Progenitor cell of endocrine pancreas (in vitro differentiated cells): ENCODE data around the gene CDC73. TPM values are rescaled to one million over a fixed set of nuclear protein-coding genes. Genes with fewer than 3 reads are reported as not detected.
A peak's percentile ranks its signal among the peaks of the same experiment; 100 is the strongest.

Source experiments
- DNase-seq: peaks from one replicate; pipeline ENCODE4 v3.0.0; 2021; ENCODE audit warnings: low spot score; ENCODE audit not compliant: unreplicated experiment
- H3K27ac Mint-ChIP-seq: 2 replicates; pipeline ENCODE4 v1.8.0; 2021; ENCODE audit warnings: mild to moderate bottlenecking, moderate library complexity, mixed read lengths
- H3K27me3 Mint-ChIP-seq: 2 replicates; pipeline ENCODE4 v1.8.0; 2021; ENCODE audit warnings: mixed read lengths
- H3K36me3 Mint-ChIP-seq: 2 replicates; pipeline ENCODE4 v1.8.0; 2022; ENCODE audit warnings: mixed read lengths; ENCODE audit not compliant: insufficient read depth
- H3K4me1 Mint-ChIP-seq: 2 replicates; pipeline ENCODE4 v1.8.0; 2021; ENCODE audit warnings: low read depth, mixed read lengths
- H3K4me3 Mint-ChIP-seq: 2 replicates; pipeline ENCODE4 v1.8.0; 2021; ENCODE audit warnings: low read depth, mild to moderate bottlenecking, moderate library complexity, mixed read lengths
- H3K9me3 Mint-ChIP-seq: 2 replicates; pipeline ENCODE4 v1.8.0; 2021; ENCODE audit warnings: low read depth, mixed read lengths
- total RNA-seq: library from RNA; stranded (reverse); gene quantifications from 2 replicates; pipeline ENCODE4 v1.2.1, GENCODE V29; 2021
- TF ChIP-seq, protein P1 (sequence below): fragments of 200-600 bp; sonication (generic); IDR thresholded peaks from one replicate; pipeline ENCODE4 v1.5.0; 2021; ENCODE audit warnings: antibody characterized with exemption, mild to moderate bottlenecking; ENCODE audit not compliant: unreplicated experiment

The CDC73 gene
- total RNA-seq, 1 donor from 2014 or later, result 62.7 TPM

DNA sequence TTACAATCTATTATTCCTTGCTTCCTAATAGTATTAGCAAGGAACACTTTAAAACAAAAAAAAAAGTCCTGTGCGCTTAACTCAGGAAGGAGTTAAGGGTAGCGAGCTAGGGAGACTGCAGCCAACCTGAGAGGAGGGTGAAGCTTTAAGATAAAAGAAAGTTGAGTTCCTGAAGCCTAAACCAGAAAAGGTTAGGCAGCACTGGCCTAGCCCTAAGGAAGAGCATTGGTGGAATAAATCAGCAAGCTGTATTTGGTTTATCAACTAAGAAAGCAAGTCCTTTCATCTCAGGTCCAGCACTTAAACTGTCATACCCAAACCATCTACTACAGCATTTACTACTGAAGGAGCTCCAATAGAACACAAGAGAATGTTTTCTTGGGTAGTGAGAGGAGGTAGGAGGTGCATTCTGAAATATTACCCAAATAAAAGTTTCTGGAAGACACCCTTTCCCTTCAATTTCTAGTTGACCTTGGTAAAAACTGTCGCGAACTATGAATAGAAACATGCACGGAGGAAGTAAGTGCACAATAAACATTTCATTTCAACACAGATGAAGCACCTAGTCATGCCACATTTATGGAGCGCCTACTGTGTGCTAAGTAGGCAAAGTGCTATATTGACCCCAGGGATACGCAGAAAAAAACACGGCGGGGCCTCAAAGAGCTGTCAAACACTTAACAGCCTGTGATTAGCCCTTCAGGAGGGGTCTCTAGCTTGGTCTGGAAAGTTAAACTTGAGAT lies 17.9 kb upstream of the CDC73 start:
- Mint-ChIP-seq H3K4me1 (peaks cover 6% of the 10 kb centered on the region), H3K4me3 (peak overlapping the region; percentile 87), H3K36me3 (no peaks in the 10 kb centered on the region), H3K9me3 (no peaks in the 10 kb centered on the region), H3K27ac (peak overlapping the region; percentile 67), H3K27me3 (peaks cover 8% of the 10 kb centered on the region)
- TF ChIP-seq, protein P1, sequence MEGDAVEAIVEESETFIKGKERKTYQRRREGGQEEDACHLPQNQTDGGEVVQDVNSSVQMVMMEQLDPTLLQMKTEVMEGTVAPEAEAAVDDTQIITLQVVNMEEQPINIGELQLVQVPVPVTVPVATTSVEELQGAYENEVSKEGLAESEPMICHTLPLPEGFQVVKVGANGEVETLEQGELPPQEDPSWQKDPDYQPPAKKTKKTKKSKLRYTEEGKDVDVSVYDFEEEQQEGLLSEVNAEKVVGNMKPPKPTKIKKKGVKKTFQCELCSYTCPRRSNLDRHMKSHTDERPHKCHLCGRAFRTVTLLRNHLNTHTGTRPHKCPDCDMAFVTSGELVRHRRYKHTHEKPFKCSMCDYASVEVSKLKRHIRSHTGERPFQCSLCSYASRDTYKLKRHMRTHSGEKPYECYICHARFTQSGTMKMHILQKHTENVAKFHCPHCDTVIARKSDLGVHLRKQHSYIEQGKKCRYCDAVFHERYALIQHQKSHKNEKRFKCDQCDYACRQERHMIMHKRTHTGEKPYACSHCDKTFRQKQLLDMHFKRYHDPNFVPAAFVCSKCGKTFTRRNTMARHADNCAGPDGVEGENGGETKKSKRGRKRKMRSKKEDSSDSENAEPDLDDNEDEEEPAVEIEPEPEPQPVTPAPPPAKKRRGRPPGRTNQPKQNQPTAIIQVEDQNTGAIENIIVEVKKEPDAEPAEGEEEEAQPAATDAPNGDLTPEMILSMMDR, result no peak
- DNase-seq, result no peak

DNA sequence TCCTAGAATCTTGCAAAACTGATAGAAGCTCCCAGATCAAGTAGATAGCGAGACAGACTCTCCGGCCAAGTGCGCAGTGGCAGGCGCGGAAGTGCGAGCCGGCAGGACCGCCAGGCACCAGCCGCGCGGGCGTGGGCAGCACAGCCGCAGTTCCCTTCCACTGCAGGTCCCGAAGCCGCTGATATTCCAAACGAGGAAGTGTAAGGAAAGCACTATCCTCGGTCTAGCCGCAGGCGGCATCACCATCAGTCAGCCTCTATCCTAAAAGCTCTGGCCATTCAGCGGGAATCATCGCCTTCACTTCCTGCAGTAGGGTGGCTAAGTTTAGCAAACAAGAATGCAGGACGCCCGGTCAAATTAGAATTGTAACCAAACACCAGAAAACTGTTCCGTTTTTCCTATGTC lies 17.3 kb upstream of the CDC73 start:
- Mint-ChIP-seq H3K9me3 (no peaks in the 10 kb centered on the region), H3K27ac (peak overlapping the region; percentile 91), H3K4me3 (peak overlapping the region; percentile 87), H3K36me3 (no peaks in the 10 kb centered on the region), H3K4me1 (peaks cover 6% of the 10 kb centered on the region), H3K27me3 (peaks cover 8% of the 10 kb centered on the region)
- no peak for DNase-seq
- TF ChIP-seq, protein P1, result no peak

DNA sequence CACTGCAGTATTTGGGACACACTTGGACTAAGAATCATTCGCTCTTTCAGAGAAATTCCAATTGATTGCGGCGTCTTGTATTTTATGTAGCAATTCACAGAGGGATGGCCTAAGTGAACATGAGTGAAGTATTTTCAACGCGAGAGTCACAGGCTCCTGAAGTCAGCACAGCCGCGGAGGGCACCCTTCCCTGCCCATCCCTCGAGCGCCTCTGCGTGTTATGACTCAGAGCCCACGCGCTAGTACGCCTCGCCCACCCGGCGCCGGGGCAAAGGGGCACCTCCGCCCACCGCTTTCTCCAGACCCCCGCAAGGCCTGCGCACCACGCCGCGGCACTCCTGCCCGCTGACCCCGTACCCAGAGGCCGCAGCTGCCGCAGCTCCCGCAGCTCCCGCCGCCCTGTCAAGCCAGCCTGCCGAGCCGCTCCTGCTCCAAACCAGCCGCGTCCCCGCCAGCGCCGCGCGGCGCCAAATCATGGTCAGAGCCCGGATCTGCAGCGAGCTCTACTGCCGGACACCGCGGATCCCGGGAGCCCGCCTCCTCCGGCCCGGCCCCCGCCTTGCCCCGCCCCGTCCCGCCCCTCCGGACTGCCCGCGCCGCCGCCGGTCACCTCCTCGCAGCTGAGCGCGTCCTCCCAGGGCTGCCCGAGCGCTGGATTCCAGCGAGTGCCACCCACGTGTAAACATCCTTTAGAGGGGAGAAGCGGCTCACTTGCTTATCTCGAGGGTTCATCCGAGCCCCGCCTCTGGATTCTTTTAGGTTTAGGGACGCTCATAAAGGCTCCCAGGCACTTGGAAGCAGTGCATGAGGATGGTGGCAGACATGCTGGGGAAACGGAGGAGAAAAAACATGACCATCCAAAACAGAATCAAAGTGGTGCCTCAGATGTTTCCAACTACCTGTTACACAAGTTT lies 16.7 kb upstream of the CDC73 start, which contains the start of gene GLRX2:
Gene GLRX2 (minus strand): TSS at position 508 of the 914 bp plus-strand sequence. CDS start 32 bp downstream, at position 476.
- TF ChIP-seq, protein P1, result peak; percentile 17
- Mint-ChIP-seq H3K36me3 (no peaks in the 10 kb centered on the region), H3K27ac (peak within 1 kb of the TSS; percentile 91), H3K27me3 (peaks cover 8% of the 10 kb centered on the region), H3K4me3 (peak within 1 kb of the TSS; percentile 87), H3K4me1 (peaks cover 6% of the 10 kb centered on the region), H3K9me3 (no peaks in the 10 kb centered on the region)
- peak; percentile 73 for DNase-seq

DNA sequence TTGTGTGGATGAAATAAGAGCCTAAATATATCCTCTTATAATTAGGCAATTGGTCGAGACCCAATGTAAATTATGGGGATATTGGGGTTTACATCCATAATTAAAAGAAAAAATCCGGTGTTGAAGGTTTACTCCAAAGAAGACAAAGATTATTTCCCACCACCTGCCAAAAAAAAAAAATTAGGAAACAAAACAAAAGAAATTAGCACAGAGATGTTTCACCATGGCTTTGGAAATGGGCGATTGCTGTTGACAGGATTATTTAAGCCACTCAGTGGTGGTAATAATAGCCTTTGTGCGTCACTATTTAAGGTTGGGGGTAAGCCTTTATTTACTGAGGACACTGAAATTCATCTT lies 16.0 kb upstream of the CDC73 start:
- TF ChIP-seq, protein P1, result no peak
- Mint-ChIP-seq H3K4me1 (peaks cover 6% of the 10 kb centered on the region), H3K36me3 (no peaks in the 10 kb centered on the region)

DNA sequence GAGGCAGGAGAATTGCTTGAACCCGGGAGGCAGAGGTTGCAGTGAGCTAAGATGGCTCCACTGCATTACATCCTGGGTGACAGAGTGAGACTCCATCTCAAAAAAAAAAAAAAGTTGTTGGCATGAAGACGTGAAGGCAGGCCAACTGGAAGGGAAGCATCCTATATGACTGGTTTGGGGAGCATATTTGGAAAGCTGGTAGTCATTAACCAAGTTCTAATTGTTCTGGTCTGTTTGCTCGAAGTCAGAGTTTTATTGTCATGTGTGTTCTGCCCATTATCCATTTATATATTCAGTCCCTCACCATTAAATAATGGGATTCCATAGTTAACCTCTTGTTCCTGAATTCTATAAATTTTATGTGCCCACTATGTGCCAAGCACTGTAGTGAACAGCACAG lies 13.4 kb upstream of the CDC73 start:
- H3K4me3 Mint-ChIP-seq, result no peak overlapping the region
- peak overlapping the region; percentile 41 for H3K27ac Mint-ChIP-seq
- no peaks in the 10 kb centered on the region for H3K9me3 Mint-ChIP-seq
- TF ChIP-seq, protein P1, result no peak
- H3K36me3 Mint-ChIP-seq, result no peaks in the 10 kb centered on the region
- H3K4me1 Mint-ChIP-seq, result peaks cover 12% of the 10 kb centered on the region
- peaks cover 2% of the 10 kb centered on the region for H3K27me3 Mint-ChIP-seq
- DNase-seq, result no peak

More for the DNA sequence above, 16.0 kb upstream of the CDC73 start:
- H3K27me3 Mint-ChIP-seq, result peaks cover 8% of the 10 kb centered on the region
- peak overlapping the region; percentile 90 for H3K27ac Mint-ChIP-seq
- peak overlapping the region; percentile 87 for H3K4me3 Mint-ChIP-seq
- no peaks in the 10 kb centered on the region for H3K9me3 Mint-ChIP-seq
- no peak for DNase-seq
